ENCODE data around the gene MASP2. TPM values are rescaled to one million over a fixed set of nuclear protein-coding genes. Genes with fewer than 3 reads are reported as not detected.
A peak's percentile ranks its signal among the peaks of the same experiment; 100 is the strongest.

MASP2 gene
- total and polyA plus RNA-seq, 9 of the 15 experiments (the other 6 are each of a cell fraction or from before 2014, with no cell fraction given): 0.01 to 0.23 (median 0.06) TPM; not detected in 3

DNA sequence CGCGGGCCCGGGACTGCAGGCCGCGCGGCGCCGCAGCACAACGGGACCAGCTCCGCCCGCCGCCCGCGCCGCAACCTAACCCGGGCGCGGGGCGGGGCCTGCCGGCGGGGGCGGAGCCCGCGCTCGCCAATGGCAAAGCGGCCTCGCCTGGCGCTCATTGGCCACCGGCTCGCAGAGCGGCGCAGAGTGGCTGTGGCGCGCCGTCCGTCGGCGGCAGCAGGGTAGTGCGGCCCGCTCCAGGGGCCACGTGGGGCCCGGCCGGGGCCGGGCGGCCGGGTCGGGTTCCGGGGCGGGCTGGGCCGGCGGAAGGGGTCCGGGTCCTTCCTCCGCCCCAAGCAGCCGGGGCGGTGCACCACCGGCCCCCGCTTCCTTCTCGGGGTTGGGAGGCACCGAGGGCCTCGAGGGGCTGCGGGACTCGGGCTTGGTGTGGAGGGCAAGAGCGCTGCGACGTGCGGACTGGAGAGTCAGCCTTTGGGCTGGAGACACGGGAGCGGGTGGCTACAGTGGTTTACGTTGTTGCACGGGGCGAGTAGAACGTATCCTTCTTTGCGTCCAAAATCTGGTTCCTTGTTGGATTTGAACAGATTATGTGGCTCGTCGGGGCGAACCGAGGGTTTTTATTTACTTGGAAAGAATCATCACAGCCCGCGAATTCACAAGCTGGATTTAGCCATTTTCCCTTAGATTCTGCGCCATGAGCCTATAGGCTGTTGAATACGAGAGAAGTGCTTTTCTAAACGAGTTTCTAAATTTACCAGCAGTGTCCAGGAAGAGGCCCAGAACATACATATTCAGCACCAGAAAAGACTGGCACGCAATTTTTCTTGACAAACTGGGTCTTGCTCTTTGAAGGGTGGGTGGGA, 13.2 kb upstream of the MASP2 start, which contains the start of gene SRM (continued):
- TF ChIP-seq MEIS2 (IDR thresholded peaks at IDR 0.05; ENCODE audit: partially characterized antibody) (no peak), NFYB (IDR thresholded peaks at IDR 0.05; ENCODE audit: extremely low read depth, insufficient read length) (peak; percentile 81), NCOR1 (IDR thresholded peaks at IDR 0.05) (no peak), RB1 (IDR thresholded peaks at IDR 0.05; ENCODE audit: low read depth) (peak; percentile 92), GATAD2B (IDR thresholded peaks at IDR 0.05; ENCODE audit: borderline replicate concordance) (peak; percentile 92), ESRRB (CRISPR knock-in tag; IDR thresholded peaks at IDR 0.05; ENCODE audit: borderline replicate concordance) (no peak), SIN3A (IDR thresholded peaks at IDR 0.05; ENCODE audit: borderline replicate concordance in 2 of 2, control insufficient read depth in 1 of 2, low read depth in 2 of 2, low read length in 2 of 2) (peak; percentile 84 to 97; a peak in 3 of 4 replicates), SMARCA5 (IDR thresholded peaks at IDR 0.05) (no peak), ZNF354B (CRISPR knock-in tag; IDR thresholded peaks at IDR 0.05) (no peak), SP1 (CRISPR knock-in tag; IDR thresholded peaks at IDR 0.05) (0 out of 2 replicates have a peak, but pooled peaks have one; percentile 29), ZNF431 (CRISPR knock-in tag; IDR thresholded peaks at IDR 0.05) (0 out of 2 replicates have a peak, but pooled peaks have one; percentile 18), TGIF2 (CRISPR knock-in tag; IDR thresholded peaks at IDR 0.05) (no peak), SIRT6 (IDR thresholded peaks at IDR 0.05; ENCODE audit: low read depth, low read length) (no peak), CHD4 (IDR thresholded peaks at IDR 0.05; ENCODE audit: insufficient read depth, insufficient replicate concordance, low read depth, low read length, poor library complexity, severe bottlenecking) (no peak), POLR2AphosphoS2 (IDR thresholded peaks at IDR 0.05; ENCODE audit: low read length) (no peak), NBN (IDR thresholded peaks at IDR 0.05; ENCODE audit: low read depth) (no peak), BCL6 (CRISPR knock-in tag; IDR thresholded peaks at IDR 0.05) (no peak)
- TF ChIP-seq, protein P1, sequence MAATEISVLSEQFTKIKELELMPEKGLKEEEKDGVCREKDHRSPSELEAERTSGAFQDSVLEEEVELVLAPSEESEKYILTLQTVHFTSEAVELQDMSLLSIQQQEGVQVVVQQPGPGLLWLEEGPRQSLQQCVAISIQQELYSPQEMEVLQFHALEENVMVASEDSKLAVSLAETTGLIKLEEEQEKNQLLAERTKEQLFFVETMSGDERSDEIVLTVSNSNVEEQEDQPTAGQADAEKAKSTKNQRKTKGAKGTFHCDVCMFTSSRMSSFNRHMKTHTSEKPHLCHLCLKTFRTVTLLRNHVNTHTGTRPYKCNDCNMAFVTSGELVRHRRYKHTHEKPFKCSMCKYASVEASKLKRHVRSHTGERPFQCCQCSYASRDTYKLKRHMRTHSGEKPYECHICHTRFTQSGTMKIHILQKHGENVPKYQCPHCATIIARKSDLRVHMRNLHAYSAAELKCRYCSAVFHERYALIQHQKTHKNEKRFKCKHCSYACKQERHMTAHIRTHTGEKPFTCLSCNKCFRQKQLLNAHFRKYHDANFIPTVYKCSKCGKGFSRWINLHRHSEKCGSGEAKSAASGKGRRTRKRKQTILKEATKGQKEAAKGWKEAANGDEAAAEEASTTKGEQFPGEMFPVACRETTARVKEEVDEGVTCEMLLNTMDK (IDR thresholded peaks at IDR 0.05; ENCODE audit: borderline replicate concordance, insufficient read depth, low read depth, low read length, poor library complexity, severe bottlenecking): no peak
- TF ChIP-seq, protein P2, sequence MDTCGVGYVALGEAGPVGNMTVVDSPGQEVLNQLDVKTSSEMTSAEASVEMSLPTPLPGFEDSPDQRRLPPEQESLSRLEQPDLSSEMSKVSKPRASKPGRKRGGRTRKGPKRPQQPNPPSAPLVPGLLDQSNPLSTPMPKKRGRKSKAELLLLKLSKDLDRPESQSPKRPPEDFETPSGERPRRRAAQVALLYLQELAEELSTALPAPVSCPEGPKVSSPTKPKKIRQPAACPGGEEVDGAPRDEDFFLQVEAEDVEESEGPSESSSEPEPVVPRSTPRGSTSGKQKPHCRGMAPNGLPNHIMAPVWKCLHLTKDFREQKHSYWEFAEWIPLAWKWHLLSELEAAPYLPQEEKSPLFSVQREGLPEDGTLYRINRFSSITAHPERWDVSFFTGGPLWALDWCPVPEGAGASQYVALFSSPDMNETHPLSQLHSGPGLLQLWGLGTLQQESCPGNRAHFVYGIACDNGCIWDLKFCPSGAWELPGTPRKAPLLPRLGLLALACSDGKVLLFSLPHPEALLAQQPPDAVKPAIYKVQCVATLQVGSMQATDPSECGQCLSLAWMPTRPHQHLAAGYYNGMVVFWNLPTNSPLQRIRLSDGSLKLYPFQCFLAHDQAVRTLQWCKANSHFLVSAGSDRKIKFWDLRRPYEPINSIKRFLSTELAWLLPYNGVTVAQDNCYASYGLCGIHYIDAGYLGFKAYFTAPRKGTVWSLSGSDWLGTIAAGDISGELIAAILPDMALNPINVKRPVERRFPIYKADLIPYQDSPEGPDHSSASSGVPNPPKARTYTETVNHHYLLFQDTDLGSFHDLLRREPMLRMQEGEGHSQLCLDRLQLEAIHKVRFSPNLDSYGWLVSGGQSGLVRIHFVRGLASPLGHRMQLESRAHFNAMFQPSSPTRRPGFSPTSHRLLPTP (IDR thresholded peaks at IDR 0.05; ENCODE audit: borderline replicate concordance, extremely low read depth, insufficient read length): no peak
- TF ChIP-seq, protein P3, sequence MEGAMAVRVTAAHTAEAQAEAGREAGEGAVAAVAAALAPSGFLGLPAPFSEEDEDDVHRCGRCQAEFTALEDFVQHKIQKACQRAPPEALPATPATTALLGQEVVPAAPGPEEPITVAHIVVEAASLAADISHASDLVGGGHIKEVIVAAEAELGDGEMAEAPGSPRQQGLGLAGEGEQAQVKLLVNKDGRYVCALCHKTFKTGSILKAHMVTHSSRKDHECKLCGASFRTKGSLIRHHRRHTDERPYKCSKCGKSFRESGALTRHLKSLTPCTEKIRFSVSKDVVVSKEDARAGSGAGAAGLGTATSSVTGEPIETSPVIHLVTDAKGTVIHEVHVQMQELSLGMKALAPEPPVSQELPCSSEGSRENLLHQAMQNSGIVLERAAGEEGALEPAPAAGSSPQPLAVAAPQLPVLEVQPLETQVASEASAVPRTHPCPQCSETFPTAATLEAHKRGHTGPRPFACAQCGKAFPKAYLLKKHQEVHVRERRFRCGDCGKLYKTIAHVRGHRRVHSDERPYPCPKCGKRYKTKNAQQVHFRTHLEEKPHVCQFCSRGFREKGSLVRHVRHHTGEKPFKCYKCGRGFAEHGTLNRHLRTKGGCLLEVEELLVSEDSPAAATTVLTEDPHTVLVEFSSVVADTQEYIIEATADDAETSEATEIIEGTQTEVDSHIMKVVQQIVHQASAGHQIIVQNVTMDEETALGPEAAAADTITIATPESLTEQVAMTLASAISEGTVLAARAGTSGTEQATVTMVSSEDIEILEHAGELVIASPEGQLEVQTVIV (CRISPR knock-in tag; IDR thresholded peaks at IDR 0.05; ENCODE audit: borderline replicate concordance): no peak
